Mesothelial cell of epicardium (in vitro differentiated cells): ENCODE measurements around the gene RBBP8NL. TPM values are rescaled to one million over a fixed set of nuclear protein-coding genes. Genes with fewer than 3 reads are reported as not detected.
A peak's percentile ranks its signal among the peaks of the same experiment; 100 is the strongest.

Experiments used
- DNase-seq, 2 experiments: peaks; one replicate each; pipeline ENCODE4 v3.0.0; 2021; ENCODE audit warnings: low spot score in 2 of 2; ENCODE audit not compliant: unreplicated experiment in 2 of 2
- H3K27ac Mint-ChIP-seq: 2 replicates; pipeline ENCODE4 v1.8.0; 2021; ENCODE audit warnings: mixed read lengths
- H3K27me3 Mint-ChIP-seq: 2 replicates; pipeline ENCODE4 v1.8.0; 2021; ENCODE audit warnings: low read depth, mixed read lengths
- H3K36me3 Mint-ChIP-seq: 2 replicates; pipeline ENCODE4 v1.8.0; 2021; ENCODE audit warnings: mixed read lengths
- H3K4me1 Mint-ChIP-seq: 2 replicates; pipeline ENCODE4 v1.8.0; 2021; ENCODE audit warnings: mixed read lengths
- H3K4me3 Mint-ChIP-seq: 2 replicates; pipeline ENCODE4 v1.8.0; 2021; ENCODE audit warnings: mild to moderate bottlenecking, moderate library complexity, mixed read lengths
- H3K9me3 Mint-ChIP-seq: 2 replicates; pipeline ENCODE4 v1.8.0; 2021; ENCODE audit warnings: mixed read lengths
- CTCF ChIP-seq: fragments of 200-600 bp; sonication (generic); IDR thresholded peaks from one replicate; pipeline ENCODE4 v1.5.0; 2021; ENCODE audit warnings: antibody characterized with exemption; ENCODE audit not compliant: unreplicated experiment
- total RNA-seq: library from RNA; stranded (reverse); gene quantifications from 3 replicates; pipeline ENCODE4 v1.2.1, GENCODE V29; 2021

The RBBP8NL gene
- total RNA-seq, 1 donor from 2014 or later = 13.5 TPM

- no peak for DNase-seq
- peaks cover 2% of the 10 kb centered on the region for H3K36me3 Mint-ChIP-seq
- H3K4me1 Mint-ChIP-seq = peaks cover 50% of the 10 kb centered on the region
- peak overlapping the region; percentile 79 for H3K27ac Mint-ChIP-seq
- no peak overlapping the region for H3K4me3 Mint-ChIP-seq
- H3K27me3 Mint-ChIP-seq = no peaks in the 10 kb centered on the region
- no peak for TF ChIP-seq CTCF
- no peaks in the 10 kb centered on the region for H3K9me3 Mint-ChIP-seq
Measured at GRCh38 chr20:62372042-62372993, 55.0 kb downstream of the RBBP8NL start.

GRCh38 chr20:62371588-62372041, 55.7 kb downstream of the RBBP8NL start:
- Mint-ChIP-seq H3K4me3 (no peak overlapping the region), H3K36me3 (peaks cover 2% of the 10 kb centered on the region), H3K27me3 (no peaks in the 10 kb centered on the region), H3K9me3 (no peaks in the 10 kb centered on the region), H3K27ac (no peak overlapping the region), H3K4me1 (peaks cover 43% of the 10 kb centered on the region)
- no peak for DNase-seq
- no peak for TF ChIP-seq CTCF

GRCh38 chr20:62370807-62371587, 56.3 kb downstream of the RBBP8NL start:
- H3K4me1 Mint-ChIP-seq = peaks cover 38% of the 10 kb centered on the region
- peaks cover 2% of the 10 kb centered on the region for H3K36me3 Mint-ChIP-seq
- H3K4me3 Mint-ChIP-seq = no peak overlapping the region
- no peaks in the 10 kb centered on the region for H3K9me3 Mint-ChIP-seq
- H3K27me3 Mint-ChIP-seq = no peaks in the 10 kb centered on the region
- H3K27ac Mint-ChIP-seq = no peak overlapping the region
- no peak for TF ChIP-seq CTCF
- DNase-seq = no peak

- DNase-seq = no peak
- Mint-ChIP-seq H3K4me3 (no peak overlapping the region), H3K27ac (peak overlapping the region; percentile 73), H3K36me3 (peaks cover 2% of the 10 kb centered on the region), H3K9me3 (no peaks in the 10 kb centered on the region), H3K27me3 (no peaks in the 10 kb centered on the region), H3K4me1 (peaks cover 37% of the 10 kb centered on the region)
- TF ChIP-seq CTCF = no peak
Measured at GRCh38 chr20:62370115-62370806, 57.1 kb downstream of the RBBP8NL start.

- H3K9me3 Mint-ChIP-seq = no peaks in the 10 kb centered on the region
- no peak for DNase-seq
- H3K27ac Mint-ChIP-seq = no peak overlapping the region
- peaks cover 2% of the 10 kb centered on the region for H3K36me3 Mint-ChIP-seq
- TF ChIP-seq CTCF = no peak
- peaks cover 40% of the 10 kb centered on the region for H3K4me1 Mint-ChIP-seq
- no peaks in the 10 kb centered on the region for H3K27me3 Mint-ChIP-seq
- H3K4me3 Mint-ChIP-seq = no peak overlapping the region
Measured at GRCh38 chr20:62369815-62370114, 57.6 kb downstream of the RBBP8NL start.
